Upper lobe of left lung (tissue), 6 donors: ENCODE results near the gene ADORA1. TPM values are rescaled to one million over a fixed set of nuclear protein-coding genes. Genes with fewer than 3 reads are reported as not detected.

Source experiments
- ATAC-seq, 2 donors: fragments of 200-7000 bp; cut with Tn5 transposase; one replicate each; pipeline ENCODE4 v1.9.1; 2022; ENCODE audit warnings: mild to moderate bottlenecking in 2 of 2, moderate library complexity in 2 of 2; ENCODE audit not compliant: low FRiP score in 2 of 2
- DNase-seq, 2 donors: peaks; one replicate each; pipeline ENCODE4 v3.0.0-alpha.2; 2019 to 2020
- H3K27ac ChIP-seq, 4 donors: fragments of 200-600 bp; sonication (generic); one replicate each; pipeline ENCODE4 v1.5.1; 2016 to 2019
- H3K27me3 ChIP-seq, 4 donors: fragments of 200-600 bp; sonication (generic); one replicate each; pipeline ENCODE4 v1.5.1; 2017 to 2019
- H3K36me3 ChIP-seq, 4 donors: fragments of 200-600 bp; sonication (generic); one replicate each; pipeline ENCODE4 v1.5.1; 2016 to 2019
- H3K4me1 ChIP-seq, 4 donors: fragments of 200-600 bp; sonication (generic); one replicate each; pipeline ENCODE4 v1.5.1; 2018 to 2019
- H3K4me3 ChIP-seq, 4 donors: fragments of 200-600 bp; sonication (generic); one replicate each; pipeline ENCODE4 v1.5.1; 2017 to 2019; ENCODE audit warnings: mild to moderate bottlenecking in 2 of 4, moderate library complexity in 1 of 4
- H3K9me3 ChIP-seq, 4 donors: fragments of 200-600 bp; sonication (generic); one replicate each; pipeline ENCODE4 v1.5.1; 2018 to 2019
- CTCF ChIP-seq, 6 experiments: fragments of 450-650 bp in 4 of 6; fragments of 200-600 bp in 2 of 6; sonication (generic) in 2 of 6; IDR thresholded peaks; one replicate each; pipeline ENCODE4 v1.5.1; 2016 to 2019; ENCODE audit warnings: antibody characterized with exemption in 6 of 6
- EP300 ChIP-seq, 4 donors: sonication (generic); formaldehyde crosslinking; IDR thresholded peaks; one replicate each; pipeline ENCODE4 v1.5.1; 2017; ENCODE audit warnings: antibody characterized with exemption in 4 of 4, control low read depth in 2 of 4
- POLR2A ChIP-seq, 4 donors: fragments of 450-650 bp; IDR thresholded peaks; one replicate each; pipeline ENCODE4 v1.5.1; 2016 to 2017; ENCODE audit warnings: antibody characterized with exemption in 4 of 4, mild to moderate bottlenecking in 2 of 4
- POLR2AphosphoS5 ChIP-seq, 2 donors: sonication (generic); formaldehyde crosslinking; IDR thresholded peaks; one replicate each; pipeline ENCODE4 v1.5.1; 2017; ENCODE audit warnings: antibody characterized with exemption in 2 of 2
- WGBS, 2 donors: methylation state at CpG; one replicate each; pipeline ENCODE4 v1.1.5; 2017 to 2018; 5-methylcytosine and 5-hydroxymethylcytosine counted together
- total RNA-seq, 6 donors: library from RNA; depleted of rRNA in 4 of 6; stranded (reverse); fragments of >200 nt in 4 of 6; gene quantifications; one replicate each; pipeline versions ENCODE4 v1.1.0 to v1.2.1, GENCODE V29; 2016 to 2021
- donor health status: DM: no; HTN: no; CAD: no; lungs with moderate emphysema.
- donor health status: DM: no; HTN: yes; CAD: no; lungs with severe emphysema.

ADORA1 gene
- total RNA-seq, 6 donors from 2014 or later = 0.20 to 5.4 (median 3.1) TPM

DNA sequence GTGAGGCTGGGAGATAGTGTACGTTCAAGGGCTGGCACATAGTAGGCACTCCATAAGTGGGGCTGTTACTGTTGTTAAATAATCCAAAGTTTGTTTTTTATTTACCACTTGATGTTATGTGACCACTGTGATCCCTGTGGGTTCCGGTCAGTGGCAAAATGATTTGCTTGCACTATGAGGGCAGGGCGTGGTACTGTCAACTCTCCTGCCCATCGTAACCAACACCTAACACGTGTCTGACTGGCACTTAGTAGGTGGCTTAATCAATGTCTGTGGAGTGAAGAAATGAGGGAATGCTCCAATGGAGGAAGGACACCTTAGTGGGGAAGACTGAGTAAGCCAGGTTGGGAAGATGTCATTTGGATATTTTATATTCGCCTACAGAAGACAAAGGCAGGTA, 14.6 kb downstream of the ADORA1 start:
- TF ChIP-seq POLR2AphosphoS5 (IDR thresholded peaks at IDR 0.05) = no peak
- no peak for TF ChIP-seq EP300 (IDR thresholded peaks at IDR 0.05)
- no peak for TF ChIP-seq POLR2A (IDR thresholded peaks at IDR 0.05)
- TF ChIP-seq CTCF (IDR thresholded peaks at IDR 0.05) = no peak
- ATAC-seq = no peak
- Histone ChIP-seq H3K9me3 (no peaks in the 10 kb centered on the region), H3K27ac (no peak overlapping the region), H3K36me3 (no peaks in the 10 kb centered on the region), H3K27me3 (no peaks in the 10 kb centered on the region), H3K4me1 (no peaks in the 10 kb centered on the region), H3K4me3 (no peak overlapping the region)
- DNase-seq = no peak
- 86 to 87% methylated on average over 6 of the region's 6 CpGs for WGBS, 2 donors

- Histone ChIP-seq H3K4me3 (no peak overlapping the region), H3K27me3 (no peaks in the 10 kb centered on the region), H3K36me3 (no peaks in the 10 kb centered on the region), H3K9me3 (no peaks in the 10 kb centered on the region), H3K4me1 (no peaks in the 10 kb centered on the region), H3K27ac (no peak overlapping the region)
- DNase-seq (no peak), ATAC-seq (no peak)
- WGBS, 2 donors = 90 to 94% methylated on average over 4 to 5 of the region's 5 CpGs
- TF ChIP-seq POLR2AphosphoS5 (IDR thresholded peaks at IDR 0.05) = no peak
- TF ChIP-seq POLR2A (IDR thresholded peaks at IDR 0.05) = no peak
Measured at GRCh38 chr1:203142684-203143408, 15.3 kb downstream of the ADORA1 start.

GRCh38 chr1:203143641-203144040, 16.1 kb downstream of the ADORA1 start:
- 69 to 71% methylated on average over 11 of the region's 11 CpGs for WGBS, 2 donors
- H3K36me3 ChIP-seq = no peaks in the 10 kb centered on the region
- DNase-seq (peak in 1 of 2 donors; percentile 46), ATAC-seq (no peak)
- TF ChIP-seq EP300 (IDR thresholded peaks at IDR 0.05) (no peak), CTCF (IDR thresholded peaks at IDR 0.05) (no peak), POLR2A (IDR thresholded peaks at IDR 0.05) (no peak), POLR2AphosphoS5 (IDR thresholded peaks at IDR 0.05) (no peak)
- no peaks in the 10 kb centered on the region for H3K4me1 ChIP-seq
- H3K9me3 ChIP-seq = no peaks in the 10 kb centered on the region
- no peak overlapping the region for H3K4me3 ChIP-seq
- H3K27ac ChIP-seq = no peak overlapping the region
- no peaks in the 10 kb centered on the region for H3K27me3 ChIP-seq

DNA sequence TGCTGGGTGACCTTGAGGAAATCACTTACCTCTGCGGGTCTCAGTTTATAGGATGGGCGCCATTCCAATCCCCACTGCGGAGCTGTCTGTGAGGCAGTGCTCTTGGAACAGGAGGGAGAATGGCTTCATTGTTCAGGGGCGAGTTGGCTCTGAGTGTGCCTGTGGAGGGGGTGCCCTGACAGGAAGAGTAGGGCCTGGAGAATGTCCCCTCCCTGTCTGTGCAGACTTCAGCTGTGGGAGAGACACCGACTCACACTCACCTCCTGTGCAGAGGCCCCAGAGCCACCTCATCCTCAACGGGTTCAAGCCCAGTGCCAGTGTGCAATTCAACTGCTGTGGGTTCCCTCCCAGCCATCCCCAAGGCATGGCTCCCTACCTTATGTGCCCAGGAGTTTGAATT, 17.1 kb downstream of the ADORA1 start:
- H3K36me3 ChIP-seq = no peaks in the 10 kb centered on the region
- ATAC-seq = no peak
- H3K27ac ChIP-seq = no peak overlapping the region
- TF ChIP-seq EP300 (IDR thresholded peaks at IDR 0.05) (no peak), POLR2A (IDR thresholded peaks at IDR 0.05) (no peak), POLR2AphosphoS5 (IDR thresholded peaks at IDR 0.05) (no peak), CTCF (IDR thresholded peaks at IDR 0.05) (no peak)
- no peak for DNase-seq
- H3K27me3 ChIP-seq = no peaks in the 10 kb centered on the region
- no peak overlapping the region for H3K4me3 ChIP-seq
- H3K9me3 ChIP-seq = no peaks in the 10 kb centered on the region
- 65 to 77% methylated on average over 6 of the region's 6 CpGs for WGBS, 2 donors
- H3K4me1 ChIP-seq = no peaks in the 10 kb centered on the region

- Histone ChIP-seq H3K36me3 (no peaks in the 10 kb centered on the region), H3K4me3 (no peak overlapping the region), H3K4me1 (no peaks in the 10 kb centered on the region), H3K27me3 (no peaks in the 10 kb centered on the region), H3K9me3 (no peaks in the 10 kb centered on the region), H3K27ac (no peak overlapping the region)
- WGBS, 2 donors = 82 to 97% methylated on average over 10 to 13 of the region's 13 CpGs
- no peak for TF ChIP-seq EP300 (IDR thresholded peaks at IDR 0.05)
- TF ChIP-seq POLR2A (IDR thresholded peaks at IDR 0.05) = no peak
- no peak for TF ChIP-seq POLR2AphosphoS5 (IDR thresholded peaks at IDR 0.05)
- ATAC-seq = no peak
- peak in 1 of 2 donors; percentile 37 for DNase-seq
Measured at GRCh38 chr1:203145321-203146041, 18.0 kb downstream of the ADORA1 start.
